KMS-11 (cell line): ENCODE results near the gene APOC1.
"Not testable (repeated sequence)": the region's sequence is repeated elsewhere in the genome, so short reads cannot be mapped to it uniquely, and the experiment has no call there.

Source experiments
- H2AFZ ChIP-seq: fragments of 200-600 bp; sonication (generic); 2 replicates; pipeline ENCODE4 v1.6.1; 2016; ENCODE audit warnings: antibody characterized with exemption, mixed run types, low read depth
- H3K27ac ChIP-seq: fragments of 200-600 bp; sonication (generic); 2 replicates; pipeline ENCODE4 v1.6.1; 2016; ENCODE audit warnings: mild to moderate bottlenecking, mixed run types
- H3K27me3 ChIP-seq: fragments of 200-600 bp; sonication (generic); 2 replicates; pipeline ENCODE4 v1.6.1; 2017; ENCODE audit warnings: mild to moderate bottlenecking, low read depth, mixed run types, moderate library complexity; ENCODE audit not compliant: insufficient read depth
- H3K36me3 ChIP-seq: fragments of 200-600 bp; sonication (generic); 2 replicates; pipeline ENCODE4 v1.6.1; 2017; ENCODE audit warnings: mild to moderate bottlenecking, mixed run types; ENCODE audit not compliant: insufficient read depth
- H3K4me1 ChIP-seq: fragments of 200-600 bp; sonication (generic); 2 replicates; pipeline ENCODE4 v1.6.1; 2016; ENCODE audit warnings: mild to moderate bottlenecking, low read depth, mixed run types; ENCODE audit not compliant: poor library complexity, severe bottlenecking
- H3K4me2 ChIP-seq: fragments of 200-600 bp; sonication (generic); 2 replicates; pipeline ENCODE4 v1.7.0; 2016; ENCODE audit warnings: mild to moderate bottlenecking, mixed run types
- H3K4me3 ChIP-seq: fragments of 200-600 bp; sonication (generic); IDR thresholded peaks from 2 replicates; pipeline ENCODE4 v1.6.1; 2017; ENCODE audit warnings: low read depth, low read length, mixed read lengths; ENCODE audit not compliant: insufficient read depth
- H3K79me2 ChIP-seq: fragments of 200-600 bp; sonication (generic); 2 replicates; pipeline ENCODE4 v1.6.1; 2016; ENCODE audit warnings: low read depth, mixed run types; ENCODE audit not compliant: insufficient read depth
- H3K9ac ChIP-seq: fragments of 200-600 bp; sonication (generic); 2 replicates; pipeline ENCODE4 v1.6.1; 2016; ENCODE audit warnings: mild to moderate bottlenecking, mixed run types
- H4K20me1 ChIP-seq: fragments of 200-600 bp; sonication (generic); 2 replicates; pipeline ENCODE4 v1.6.1; 2016; ENCODE audit warnings: mild to moderate bottlenecking, mixed run types; ENCODE audit not compliant: insufficient read depth
- TF ChIP-seq, protein P1 (sequence below): fragments of 200-600 bp; sonication (generic); conservative IDR thresholded peaks from 2 replicates; pipeline ENCODE4 v1.6.1; 2017; ENCODE audit warnings: low read depth, mild to moderate bottlenecking, antibody characterized with exemption, low read length, moderate library complexity, mixed read lengths

The APOC1 gene

GRCh38 chr19:44914433-44915206 is at the start of gene APOC1:
Gene APOC1 (plus strand): TSS chr19:44914608. CDS start chr19:44914892, 284 bp downstream.
- Histone ChIP-seq H3K4me1 (peaks cover 17% of the 10 kb centered on the region), H3K27ac (peak within 1 kb of the TSS; percentile 46), H3K9ac (peak within 1 kb of the TSS; percentile 67; the same call in 1 of the 2 replicates), H2AFZ (peak within 1 kb of the TSS; percentile 64), H3K4me2 (peak within 1 kb of the TSS; percentile 92)
- H3K4me3 ChIP-seq, H3K27me3 ChIP-seq, H3K36me3 ChIP-seq, H4K20me1 ChIP-seq, H3K79me2 ChIP-seq: not testable (repeated sequence)

DNA sequence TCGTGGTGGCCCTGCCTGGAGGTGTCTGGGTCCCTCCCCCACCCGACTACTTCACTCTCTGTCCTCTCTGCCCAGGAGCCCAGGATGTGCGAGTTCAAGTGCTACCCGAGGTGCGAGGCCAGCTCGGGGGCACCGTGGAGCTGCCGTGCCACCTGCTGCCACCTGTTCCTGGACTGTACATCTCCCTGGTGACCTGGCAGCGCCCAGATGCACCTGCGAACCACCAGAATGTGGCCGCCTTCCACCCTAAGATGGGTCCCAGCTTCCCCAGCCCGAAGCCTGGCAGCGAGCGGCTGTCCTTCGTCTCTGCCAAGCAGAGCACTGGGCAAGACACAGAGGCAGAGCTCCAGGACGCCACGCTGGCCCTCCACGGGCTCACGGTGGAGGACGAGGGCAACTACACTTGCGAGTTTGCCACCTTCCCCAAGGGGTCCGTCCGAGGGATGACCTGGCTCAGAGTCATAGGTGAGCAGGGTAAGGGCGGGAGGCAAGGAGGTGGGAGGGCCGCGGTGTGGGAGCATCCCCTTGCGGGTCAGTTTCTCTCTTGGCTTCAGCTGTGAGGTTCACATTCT is 49.1 kb upstream of the APOC1 start:
- no peak overlapping the region for H3K4me2 ChIP-seq
- no peak overlapping the region for H3K4me3 ChIP-seq
- no peaks in the 10 kb centered on the region for H3K79me2 ChIP-seq
- no peak overlapping the region for H2AFZ ChIP-seq
- H3K36me3 ChIP-seq = no peaks in the 10 kb centered on the region
- TF ChIP-seq, protein P1, sequence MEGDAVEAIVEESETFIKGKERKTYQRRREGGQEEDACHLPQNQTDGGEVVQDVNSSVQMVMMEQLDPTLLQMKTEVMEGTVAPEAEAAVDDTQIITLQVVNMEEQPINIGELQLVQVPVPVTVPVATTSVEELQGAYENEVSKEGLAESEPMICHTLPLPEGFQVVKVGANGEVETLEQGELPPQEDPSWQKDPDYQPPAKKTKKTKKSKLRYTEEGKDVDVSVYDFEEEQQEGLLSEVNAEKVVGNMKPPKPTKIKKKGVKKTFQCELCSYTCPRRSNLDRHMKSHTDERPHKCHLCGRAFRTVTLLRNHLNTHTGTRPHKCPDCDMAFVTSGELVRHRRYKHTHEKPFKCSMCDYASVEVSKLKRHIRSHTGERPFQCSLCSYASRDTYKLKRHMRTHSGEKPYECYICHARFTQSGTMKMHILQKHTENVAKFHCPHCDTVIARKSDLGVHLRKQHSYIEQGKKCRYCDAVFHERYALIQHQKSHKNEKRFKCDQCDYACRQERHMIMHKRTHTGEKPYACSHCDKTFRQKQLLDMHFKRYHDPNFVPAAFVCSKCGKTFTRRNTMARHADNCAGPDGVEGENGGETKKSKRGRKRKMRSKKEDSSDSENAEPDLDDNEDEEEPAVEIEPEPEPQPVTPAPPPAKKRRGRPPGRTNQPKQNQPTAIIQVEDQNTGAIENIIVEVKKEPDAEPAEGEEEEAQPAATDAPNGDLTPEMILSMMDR = no peak
- no peaks in the 10 kb centered on the region for H3K27me3 ChIP-seq
- H3K4me1 ChIP-seq = no peaks in the 10 kb centered on the region
- no peak overlapping the region for H3K9ac ChIP-seq
- no peaks in the 10 kb centered on the region for H4K20me1 ChIP-seq
- H3K27ac ChIP-seq = no peak overlapping the region

GRCh38 chr19:44866664-44867063 is 47.7 kb upstream of the APOC1 start:
- H3K79me2 ChIP-seq = no peaks in the 10 kb centered on the region
- no peak overlapping the region for H2AFZ ChIP-seq
- no peaks in the 10 kb centered on the region for H3K27me3 ChIP-seq
- H3K4me2 ChIP-seq = no peak overlapping the region
- TF ChIP-seq, protein P1 = no peak
- H3K4me1 ChIP-seq = no peaks in the 10 kb centered on the region
- H3K36me3 ChIP-seq = no peaks in the 10 kb centered on the region
- H3K27ac ChIP-seq = no peak overlapping the region
- H3K4me3 ChIP-seq = no peak overlapping the region
- H4K20me1 ChIP-seq = no peaks in the 10 kb centered on the region
- H3K9ac ChIP-seq = no peak overlapping the region

DNA sequence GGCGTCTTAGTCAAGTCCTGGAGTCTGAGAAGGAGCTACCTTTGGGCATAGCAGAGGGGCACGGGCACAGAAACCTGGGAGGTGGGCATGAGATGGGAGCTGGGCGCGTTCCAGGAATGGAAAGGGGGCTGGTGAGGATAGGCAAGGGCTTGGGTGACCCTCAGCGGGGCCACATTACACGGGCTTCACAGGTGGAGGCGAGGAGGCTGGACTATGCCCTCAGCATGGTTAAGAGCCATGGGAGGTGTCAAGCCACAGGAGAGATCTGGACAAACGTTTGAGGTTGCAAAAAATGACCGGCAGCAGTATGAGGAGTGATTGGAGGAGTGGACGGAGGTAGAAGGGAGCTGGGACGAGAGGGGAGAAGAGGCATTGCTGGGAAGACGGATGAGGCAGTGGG is 46.8 kb upstream of the APOC1 start:
- H3K27me3 ChIP-seq = no peaks in the 10 kb centered on the region
- H3K4me2 ChIP-seq = no peak overlapping the region
- no peak overlapping the region for H2AFZ ChIP-seq
- H3K36me3 ChIP-seq = no peaks in the 10 kb centered on the region
- H3K79me2 ChIP-seq = no peaks in the 10 kb centered on the region
- TF ChIP-seq, protein P1 = no peak
- no peaks in the 10 kb centered on the region for H3K4me1 ChIP-seq
- no peak overlapping the region for H3K4me3 ChIP-seq
- no peaks in the 10 kb centered on the region for H4K20me1 ChIP-seq
- no peak overlapping the region for H3K9ac ChIP-seq
- H3K27ac ChIP-seq = no peak overlapping the region
